ENCODE data around the gene CCDC120. TPM values are rescaled to one million over a fixed set of nuclear protein-coding genes. Genes with fewer than 3 reads are reported as not detected.

Gene CCDC120
- polyA plus RNA-seq, 3 donors, result 0.11 to 0.89 TPM; not detected in 1

- no peak overlapping the region for H3K4me3 ChIP-seq (replicated peaks in 1 of 3; ENCODE audit: low read depth in 2 of 3, low read length in 3 of 3)
Observed at GRCh38 chrX:49116716-49117115, 57.9 kb downstream of the CCDC120 start.

GRCh38 chrX:49117581-49117980, 58.8 kb downstream of the CCDC120 start:
- Histone ChIP-seq H4K20me1 (ENCODE audit: insufficient read depth, low read length) (no peaks in the 10 kb centered on the region), H3K9me3 (replicated peaks in 1 of 2; ENCODE audit: control insufficient read depth in 1 of 2, insufficient read depth in 1 of 2, low read length in 2 of 2) (no peaks in the 10 kb centered on the region), H3K4me2 (replicated peaks; ENCODE audit: extremely low read depth, low read length, poor library complexity, severe bottlenecking) (no peak overlapping the region), H3K4me1 (ENCODE audit: control insufficient read depth in 1 of 2, insufficient read depth in 2 of 2, low read length in 2 of 2) (peaks cover 2 to 4% of the 10 kb centered on the region in 2 donors), H3K36me3 (replicated peaks in 1 of 2; ENCODE audit: control insufficient read depth in 1 of 2, insufficient read depth in 2 of 2, low read length in 2 of 2) (peaks cover 57 to 77% of the 10 kb centered on the region in 2 donors), H3K9ac (ENCODE audit: insufficient read depth, low read length, poor library complexity, severe bottlenecking) (no peak overlapping the region), H3K27me3 (ENCODE audit: control insufficient read depth in 2 of 2, insufficient read depth in 2 of 2, low read length in 2 of 2) (no peaks in the 10 kb centered on the region), H3K4me3 (replicated peaks in 1 of 3; ENCODE audit: low read depth in 2 of 3, low read length in 3 of 3) (no peak overlapping the region), H3K79me2 (ENCODE audit: insufficient read depth, low read length) (peaks cover 4% of the 10 kb centered on the region), H2AFZ (ENCODE audit: insufficient read depth, low read depth, low read length, poor library complexity, severe bottlenecking) (no peak overlapping the region), H3K27ac (ENCODE audit: low read depth in 1 of 2, low read length in 2 of 2) (no peak overlapping the region)
- no CpG with 5 or more reads among the region's 6 CpGs for WGBS (ENCODE audit: insufficient coverage)
- peaks cover 0 to 5% (median 0%) of the 10 kb centered on the region in 7 donors for H3K9me3 Mint-ChIP-seq
- peaks cover 56 to 72% of the 10 kb centered on the region in 2 donors for H3K36me3 Mint-ChIP-seq
- peaks cover 3% of the 10 kb centered on the region for H3K4me1 Mint-ChIP-seq
- intact Hi-C loops (cut with micrococcal nuclease), result no loop called here
- peak overlapping the region in 1 of 7 donors; percentile 70 for H3K27ac Mint-ChIP-seq
- DNase-seq, result no peak
- H3K27me3 Mint-ChIP-seq (ENCODE audit: low read depth in 3 of 3), result peaks cover 0 to 10% (median 0%) of the 10 kb centered on the region in 3 donors
- H3K4me3 Mint-ChIP-seq, result no peak overlapping the region
- no peak for TF ChIP-seq CTCF (IDR thresholded peaks at IDR 0.05)

More at GRCh38 chrX:49116716-49117115, 57.9 kb downstream of the CCDC120 start:
- H3K27ac ChIP-seq (ENCODE audit: low read depth in 1 of 2, low read length in 2 of 2), result no peak overlapping the region
- WGBS (ENCODE audit: insufficient coverage), result 100% methylated on average over 1 of the region's 5 CpGs
- no peak overlapping the region for H3K4me2 ChIP-seq (replicated peaks; ENCODE audit: extremely low read depth, low read length, poor library complexity, severe bottlenecking)
- Mint-ChIP-seq H3K27ac (peak overlapping the region in 1 of 7 donors; percentile 68), H3K4me3 (no peak overlapping the region), H3K9me3 (peaks cover 0 to 3% (median 0%) of the 10 kb centered on the region in 7 donors), H3K4me1 (peaks cover 1% of the 10 kb centered on the region), H3K36me3 (peaks cover 58 to 73% of the 10 kb centered on the region in 2 donors), H3K27me3 (ENCODE audit: low read depth in 3 of 3) (peaks cover 0 to 7% (median 0%) of the 10 kb centered on the region in 3 donors)
- TF ChIP-seq CTCF (IDR thresholded peaks at IDR 0.05), result no peak
- H2AFZ ChIP-seq (ENCODE audit: insufficient read depth, low read depth, low read length, poor library complexity, severe bottlenecking), result no peak overlapping the region
- H3K9ac ChIP-seq (ENCODE audit: insufficient read depth, low read length, poor library complexity, severe bottlenecking), result no peak overlapping the region
- H3K9me3 ChIP-seq (replicated peaks in 1 of 2; ENCODE audit: control insufficient read depth in 1 of 2, insufficient read depth in 1 of 2, low read length in 2 of 2), result no peaks in the 10 kb centered on the region
- intact Hi-C loops (cut with micrococcal nuclease), result no loop called here
- no peaks in the 10 kb centered on the region for H3K4me1 ChIP-seq (ENCODE audit: control insufficient read depth in 1 of 2, insufficient read depth in 2 of 2, low read length in 2 of 2)
- H4K20me1 ChIP-seq (ENCODE audit: insufficient read depth, low read length), result no peaks in the 10 kb centered on the region
- peaks cover 63 to 78% of the 10 kb centered on the region in 2 donors for H3K36me3 ChIP-seq (replicated peaks in 1 of 2; ENCODE audit: control insufficient read depth in 1 of 2, insufficient read depth in 2 of 2, low read length in 2 of 2)
- no peaks in the 10 kb centered on the region for H3K79me2 ChIP-seq (ENCODE audit: insufficient read depth, low read length)
- H3K27me3 ChIP-seq (ENCODE audit: control insufficient read depth in 2 of 2, insufficient read depth in 2 of 2, low read length in 2 of 2), result no peaks in the 10 kb centered on the region
- DNase-seq, result no peak

Small RNAs within 50 kb of the gene (small RNA-seq; reads per million reads assigned to genes)
- gene RNU4-52P (ENCODE audit: insufficient read length, low read depth), result not detected

Other genes starting within 250 kb of the CCDC120 start
- gene ERAS, start 232.5 kb upstream of the CCDC120 start, polyA plus RNA-seq, result under 1 TPM in 1 of 3 donors, not detected in 2; 0.13 TPM
- not detected for gene PCSK1N, start 223.4 kb upstream of the CCDC120 start, polyA plus RNA-seq
- gene TIMM17B, start 161.2 kb upstream of the CCDC120 start, polyA plus RNA-seq, result 10 to 100 TPM; 52.2 to 86.9 (median 86.8) TPM
- gene PQBP1, start 161.1 kb upstream of the CCDC120 start, polyA plus RNA-seq, result 100 to 1,000 TPM in 1 of 3 donors, 10 to 100 TPM in 2; 71.7 to 129 (median 78.3) TPM
- gene SLC35A2, start 147.4 kb upstream of the CCDC120 start, polyA plus RNA-seq, result 10 to 100 TPM; 14.3 to 21.6 (median 18.4) TPM
- gene PIM2, start 140.0 kb upstream of the CCDC120 start, polyA plus RNA-seq, result 10 to 100 TPM in 1 of 3 donors, 1 to 10 TPM in 2; 6.7 to 39.4 (median 9.9) TPM
- gene OTUD5, start 101.4 kb upstream of the CCDC120 start, polyA plus RNA-seq, result 10 to 100 TPM in 2 of 3 donors, 1 to 10 TPM in 1; 8.4 to 75.0 (median 12.4) TPM
- 1 to 10 TPM in 1 of 3 donors, not detected in 2; 4.9 TPM for gene KCND1, start 87.2 kb upstream of the CCDC120 start, polyA plus RNA-seq
- 100 to 1,000 TPM in 1 of 3 donors, 10 to 100 TPM in 1, 1 to 10 TPM in 1; 3.8 to 103 (median 10.7) TPM for gene GRIPAP1, start 56.7 kb upstream of the CCDC120 start, polyA plus RNA-seq
- 10 to 100 TPM; 12.8 to 41.2 (median 22.0) TPM for gene TFE3, start 15.6 kb upstream of the CCDC120 start, polyA plus RNA-seq
- 1 to 10 TPM; 4.1 to 7.9 (median 5.5) TPM for gene PRAF2, start 15.0 kb downstream of the CCDC120 start, polyA plus RNA-seq
- 100 to 1,000 TPM in 1 of 3 donors, 10 to 100 TPM in 2; 83.1 to 207 (median 83.8) TPM for gene WDR45, start 20.9 kb downstream of the CCDC120 start, polyA plus RNA-seq
- gene GPKOW, start 64.7 kb downstream of the CCDC120 start, polyA plus RNA-seq, result 10 to 100 TPM; 14.3 to 23.1 (median 18.1) TPM
- 1 to 10 TPM; 1.1 to 2.0 (median 1.5) TPM for gene MAGIX, start 103.8 kb downstream of the CCDC120 start, polyA plus RNA-seq
- 100 to 1,000 TPM; 280 to 374 (median 330) TPM for gene PLP2, start 112.9 kb downstream of the CCDC120 start, polyA plus RNA-seq
- gene PRICKLE3, start 127.4 kb downstream of the CCDC120 start, polyA plus RNA-seq, result 10 to 100 TPM in 1 of 3 donors, 1 to 10 TPM in 2; 4.4 to 22.3 (median 5.4) TPM
- gene SYP, start 141.2 kb downstream of the CCDC120 start, polyA plus RNA-seq, result under 1 TPM; 0.27 to 0.69 (median 0.68) TPM
- gene CACNA1F, start 174.3 kb downstream of the CCDC120 start, polyA plus RNA-seq, result under 1 TPM in 1 of 3 donors, not detected in 2; 0.73 TPM
- gene CCDC22, start 176.5 kb downstream of the CCDC120 start, polyA plus RNA-seq, result 10 to 100 TPM; 24.8 to 36.3 (median 36.2) TPM
- under 1 TPM in 1 of 3 donors, not detected in 2; 0.10 TPM for gene FOXP3, start 205.7 kb downstream of the CCDC120 start, polyA plus RNA-seq
- gene PPP1R3F, start 210.8 kb downstream of the CCDC120 start, polyA plus RNA-seq, result 1 to 10 TPM in 2 of 3 donors, under 1 TPM in 1; 0.47 to 1.6 (median 1.6) TPM
- gene GAGE10, start 244.6 kb downstream of the CCDC120 start, polyA plus RNA-seq, result not detected

All from CD14-positive monocyte (primary cell).